ENCODE measurements around the gene MTARC2. TPM values are rescaled to one million over a fixed set of nuclear protein-coding genes. Genes with fewer than 3 reads are reported as not detected.

Gene MTARC2
- polyA plus RNA-seq, 1 donor from 2014 or later: not detected

DNA sequence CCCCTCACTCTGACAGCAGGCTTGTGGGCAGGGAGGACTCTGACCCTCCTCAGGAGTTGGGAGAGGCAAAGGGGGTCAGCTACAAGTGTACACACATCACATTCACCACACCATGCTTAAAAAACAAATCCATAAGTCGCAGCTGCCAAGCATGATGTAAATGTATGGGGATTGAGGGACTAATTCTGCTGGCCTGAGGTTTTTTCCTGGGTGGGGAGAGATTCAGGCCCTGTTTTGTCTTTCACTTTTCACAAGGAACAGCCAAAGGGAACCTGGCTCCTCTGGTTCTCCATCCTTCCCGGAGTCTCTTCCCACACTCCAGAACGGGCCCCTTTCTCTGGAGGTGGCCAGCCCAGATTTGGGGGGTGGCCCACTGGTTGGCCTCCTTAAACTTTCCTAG is 1.3 kb upstream of the MTARC2 start:
- H3K79me2 ChIP-seq (replicated peaks; ENCODE audit: insufficient read depth, low read length): no peaks in the 10 kb centered on the region
- TF ChIP-seq TAF1 (IDR thresholded peaks at IDR 0.05; ENCODE audit: low read depth) (no peak), MXI1 (conservative IDR thresholded peaks at IDR 0.05; ENCODE audit: poor library complexity, severe bottlenecking) (no peak), SMC3 (conservative IDR thresholded peaks at IDR 0.05; ENCODE audit: poor library complexity) (no peak), POLR2AphosphoS5 (IDR thresholded peaks at IDR 0.05) (no peak), EZH2 (IDR thresholded peaks at IDR 0.05; ENCODE audit: borderline replicate concordance, insufficient read depth, low read length, poor library complexity, severe bottlenecking) (no peak), RAD21 (conservative IDR thresholded peaks at IDR 0.05) (no peak), EP300 (conservative IDR thresholded peaks at IDR 0.05; ENCODE audit: poor library complexity, severe bottlenecking) (no peak)
- TF ChIP-seq, protein P1, sequence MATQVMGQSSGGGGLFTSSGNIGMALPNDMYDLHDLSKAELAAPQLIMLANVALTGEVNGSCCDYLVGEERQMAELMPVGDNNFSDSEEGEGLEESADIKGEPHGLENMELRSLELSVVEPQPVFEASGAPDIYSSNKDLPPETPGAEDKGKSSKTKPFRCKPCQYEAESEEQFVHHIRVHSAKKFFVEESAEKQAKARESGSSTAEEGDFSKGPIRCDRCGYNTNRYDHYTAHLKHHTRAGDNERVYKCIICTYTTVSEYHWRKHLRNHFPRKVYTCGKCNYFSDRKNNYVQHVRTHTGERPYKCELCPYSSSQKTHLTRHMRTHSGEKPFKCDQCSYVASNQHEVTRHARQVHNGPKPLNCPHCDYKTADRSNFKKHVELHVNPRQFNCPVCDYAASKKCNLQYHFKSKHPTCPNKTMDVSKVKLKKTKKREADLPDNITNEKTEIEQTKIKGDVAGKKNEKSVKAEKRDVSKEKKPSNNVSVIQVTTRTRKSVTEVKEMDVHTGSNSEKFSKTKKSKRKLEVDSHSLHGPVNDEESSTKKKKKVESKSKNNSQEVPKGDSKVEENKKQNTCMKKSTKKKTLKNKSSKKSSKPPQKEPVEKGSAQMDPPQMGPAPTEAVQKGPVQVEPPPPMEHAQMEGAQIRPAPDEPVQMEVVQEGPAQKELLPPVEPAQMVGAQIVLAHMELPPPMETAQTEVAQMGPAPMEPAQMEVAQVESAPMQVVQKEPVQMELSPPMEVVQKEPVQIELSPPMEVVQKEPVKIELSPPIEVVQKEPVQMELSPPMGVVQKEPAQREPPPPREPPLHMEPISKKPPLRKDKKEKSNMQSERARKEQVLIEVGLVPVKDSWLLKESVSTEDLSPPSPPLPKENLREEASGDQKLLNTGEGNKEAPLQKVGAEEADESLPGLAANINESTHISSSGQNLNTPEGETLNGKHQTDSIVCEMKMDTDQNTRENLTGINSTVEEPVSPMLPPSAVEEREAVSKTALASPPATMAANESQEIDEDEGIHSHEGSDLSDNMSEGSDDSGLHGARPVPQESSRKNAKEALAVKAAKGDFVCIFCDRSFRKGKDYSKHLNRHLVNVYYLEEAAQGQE (IDR thresholded peaks at IDR 0.05; ENCODE audit: borderline replicate concordance): no peak
- TF ChIP-seq, protein P2, sequence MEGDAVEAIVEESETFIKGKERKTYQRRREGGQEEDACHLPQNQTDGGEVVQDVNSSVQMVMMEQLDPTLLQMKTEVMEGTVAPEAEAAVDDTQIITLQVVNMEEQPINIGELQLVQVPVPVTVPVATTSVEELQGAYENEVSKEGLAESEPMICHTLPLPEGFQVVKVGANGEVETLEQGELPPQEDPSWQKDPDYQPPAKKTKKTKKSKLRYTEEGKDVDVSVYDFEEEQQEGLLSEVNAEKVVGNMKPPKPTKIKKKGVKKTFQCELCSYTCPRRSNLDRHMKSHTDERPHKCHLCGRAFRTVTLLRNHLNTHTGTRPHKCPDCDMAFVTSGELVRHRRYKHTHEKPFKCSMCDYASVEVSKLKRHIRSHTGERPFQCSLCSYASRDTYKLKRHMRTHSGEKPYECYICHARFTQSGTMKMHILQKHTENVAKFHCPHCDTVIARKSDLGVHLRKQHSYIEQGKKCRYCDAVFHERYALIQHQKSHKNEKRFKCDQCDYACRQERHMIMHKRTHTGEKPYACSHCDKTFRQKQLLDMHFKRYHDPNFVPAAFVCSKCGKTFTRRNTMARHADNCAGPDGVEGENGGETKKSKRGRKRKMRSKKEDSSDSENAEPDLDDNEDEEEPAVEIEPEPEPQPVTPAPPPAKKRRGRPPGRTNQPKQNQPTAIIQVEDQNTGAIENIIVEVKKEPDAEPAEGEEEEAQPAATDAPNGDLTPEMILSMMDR (IDR thresholded peaks at IDR 0.05; ENCODE audit: poor library complexity, severe bottlenecking): no peak
- H3K9me2 ChIP-seq (ENCODE audit: insufficient read depth, low read length): no peaks in the 10 kb centered on the region
- H3K9ac ChIP-seq (ENCODE audit: low read length): no peak overlapping the region
- no peak overlapping the region for H3K4me3 ChIP-seq (ENCODE audit: low read length)
- peaks cover 47% of the 10 kb centered on the region for H3K27me3 ChIP-seq (ENCODE audit: insufficient read depth, low read depth, low read length)
- no peak overlapping the region for H2AFZ ChIP-seq (ENCODE audit: low read depth, low read length)
- H3K9me3 ChIP-seq (ENCODE audit: low read length): no peaks in the 10 kb centered on the region
- H4K20me1 ChIP-seq (ENCODE audit: insufficient read depth): no peaks in the 10 kb centered on the region
- H3K27ac ChIP-seq (ENCODE audit: low read length): no peak overlapping the region
- no peak overlapping the region for H3K4me2 ChIP-seq (ENCODE audit: low read length)
- no peaks in the 10 kb centered on the region for H3K36me3 ChIP-seq (ENCODE audit: insufficient read depth, low read length)
- H3F3A ChIP-seq (ENCODE audit: insufficient read depth, low read length, poor library complexity, severe bottlenecking): no peaks in the 10 kb centered on the region

DNA sequence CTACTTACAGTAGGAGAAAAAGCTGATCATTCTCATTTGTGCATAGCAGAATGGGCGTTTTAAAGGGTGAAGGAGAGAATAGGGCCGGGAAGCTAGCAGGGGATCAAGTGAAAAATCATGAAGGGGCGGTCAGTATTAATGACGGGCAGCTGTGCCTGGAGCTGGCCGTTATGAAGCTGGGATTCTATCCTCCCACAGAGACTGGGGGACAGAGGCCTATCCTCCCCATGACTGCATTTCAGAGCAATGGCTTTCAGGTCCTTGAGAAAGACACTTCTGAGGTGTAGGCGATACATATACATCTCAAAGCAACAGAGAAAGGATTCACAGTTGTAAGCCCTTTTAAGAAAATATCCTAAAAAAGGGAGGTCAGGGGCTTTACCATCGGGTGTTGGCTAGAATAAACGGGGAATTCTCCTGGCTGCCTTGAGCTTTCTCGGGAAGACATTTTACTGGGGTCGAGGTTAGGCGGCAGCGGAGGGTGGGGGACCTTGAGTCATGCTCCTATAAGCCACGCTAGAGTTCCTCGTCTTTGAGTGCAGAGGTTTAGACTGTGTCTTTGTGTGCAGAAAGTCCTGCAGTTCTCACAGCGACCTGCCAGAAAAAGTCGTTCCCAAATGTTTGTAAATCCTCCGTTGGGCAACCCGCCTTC is 559 bp upstream of the MTARC2 start:
- H3K9ac ChIP-seq (ENCODE audit: low read length): peak overlapping the region; percentile 31

More for the DNA sequence above, 559 bp upstream of the MTARC2 start:
- H4K20me1 ChIP-seq (ENCODE audit: insufficient read depth): no peaks in the 10 kb centered on the region
- H3F3A ChIP-seq (ENCODE audit: insufficient read depth, low read length, poor library complexity, severe bottlenecking): no peaks in the 10 kb centered on the region
- no peak for TF ChIP-seq RAD21 (conservative IDR thresholded peaks at IDR 0.05)
- no peak for TF ChIP-seq TAF1 (IDR thresholded peaks at IDR 0.05; ENCODE audit: low read depth)
- TF ChIP-seq POLR2AphosphoS5 (IDR thresholded peaks at IDR 0.05): no peak
- TF ChIP-seq MXI1 (conservative IDR thresholded peaks at IDR 0.05; ENCODE audit: poor library complexity, severe bottlenecking): no peak
- TF ChIP-seq, protein P2 (IDR thresholded peaks at IDR 0.05; ENCODE audit: poor library complexity, severe bottlenecking): no peak
- TF ChIP-seq SMC3 (conservative IDR thresholded peaks at IDR 0.05; ENCODE audit: poor library complexity): no peak
- TF ChIP-seq, protein P1 (IDR thresholded peaks at IDR 0.05; ENCODE audit: borderline replicate concordance): no peak
- no peak for TF ChIP-seq EP300 (conservative IDR thresholded peaks at IDR 0.05; ENCODE audit: poor library complexity, severe bottlenecking)
- TF ChIP-seq EZH2 (IDR thresholded peaks at IDR 0.05; ENCODE audit: borderline replicate concordance, insufficient read depth, low read length, poor library complexity, severe bottlenecking): no peak
- H3K9me3 ChIP-seq (ENCODE audit: low read length): no peaks in the 10 kb centered on the region
- no peak overlapping the region for H2AFZ ChIP-seq (ENCODE audit: low read depth, low read length)
- no peaks in the 10 kb centered on the region for H3K36me3 ChIP-seq (ENCODE audit: insufficient read depth, low read length)
- no peaks in the 10 kb centered on the region for H3K79me2 ChIP-seq (replicated peaks; ENCODE audit: insufficient read depth, low read length)
- no peak overlapping the region for H3K27ac ChIP-seq (ENCODE audit: low read length)
- H3K4me3 ChIP-seq (ENCODE audit: low read length): peak overlapping the region; percentile 72
- peaks cover 47% of the 10 kb centered on the region for H3K27me3 ChIP-seq (ENCODE audit: insufficient read depth, low read depth, low read length)
- no peaks in the 10 kb centered on the region for H3K9me2 ChIP-seq (ENCODE audit: insufficient read depth, low read length)
- H3K4me2 ChIP-seq (ENCODE audit: low read length): peak overlapping the region; percentile 33
